NCI-H524 treated with DMSO at 0.1 percent for 48 hours (cell line): ENCODE data around the gene PPM1F.
"Not testable (repeated sequence)": the region's sequence is repeated elsewhere in the genome, so short reads cannot be mapped to it uniquely, and the experiment has no call there.

Source experiments
- DNase-seq: peaks from one replicate; lab custom pipeline; 2025; lab: John Stamatoyannopoulos, UW

The PPM1F gene

GRCh38 chr22:21939935-21940334, 12.7 kb downstream of the PPM1F start:
- DNase-seq = not testable (repeated sequence)

DNA sequence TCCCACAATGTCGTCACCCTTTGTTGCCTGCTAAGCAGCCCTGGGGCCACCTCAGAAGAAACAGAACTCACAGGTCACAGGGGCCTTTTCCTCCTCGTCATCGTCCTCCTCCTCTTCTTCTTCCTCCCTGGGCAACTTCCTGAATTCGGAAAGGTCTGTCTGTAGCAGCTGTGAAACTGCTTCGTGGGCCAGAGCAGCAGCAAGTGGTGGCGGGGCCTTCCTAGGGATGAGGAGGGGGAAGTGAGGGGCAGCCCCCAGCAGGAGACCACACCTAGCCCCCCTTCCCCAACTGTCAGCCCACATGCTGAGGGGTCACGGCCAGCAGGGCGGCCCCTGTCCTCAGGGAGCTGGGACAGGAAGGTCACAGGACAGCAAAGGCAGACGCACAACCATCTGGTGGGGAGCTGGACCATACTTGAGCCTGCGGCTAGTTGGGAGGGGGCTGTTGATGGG, 13.2 kb downstream of the PPM1F start:
- no peak for DNase-seq

DNA sequence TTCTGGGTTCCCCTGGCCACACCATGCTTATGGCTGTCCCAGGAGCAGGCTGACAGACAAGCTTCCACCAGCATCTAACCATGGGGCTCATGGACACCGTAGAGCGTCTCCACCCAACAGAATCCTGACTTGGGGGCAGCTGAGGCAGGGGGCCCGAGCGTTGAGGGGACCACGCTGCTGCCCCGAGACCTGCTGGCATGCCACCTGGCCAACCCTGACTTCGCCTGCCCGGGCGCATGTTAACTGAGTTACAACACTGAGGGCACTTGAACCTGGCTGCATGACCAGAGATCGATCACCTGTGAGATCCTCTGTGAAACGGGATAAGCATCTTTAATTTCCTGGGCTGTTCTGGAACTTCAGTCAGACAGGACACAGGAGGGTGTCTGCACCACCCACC, 13.7 kb downstream of the PPM1F start:
- no peak for DNase-seq

GRCh38 chr22:21938071-21938822, 14.4 kb downstream of the PPM1F start:
- DNase-seq = peak; percentile 76

- no peak for DNase-seq
Measured at GRCh38 chr22:21937821-21938070, 14.9 kb downstream of the PPM1F start.

GRCh38 chr22:21937041-21937820, 15.4 kb downstream of the PPM1F start:
- no peak for DNase-seq

DNA sequence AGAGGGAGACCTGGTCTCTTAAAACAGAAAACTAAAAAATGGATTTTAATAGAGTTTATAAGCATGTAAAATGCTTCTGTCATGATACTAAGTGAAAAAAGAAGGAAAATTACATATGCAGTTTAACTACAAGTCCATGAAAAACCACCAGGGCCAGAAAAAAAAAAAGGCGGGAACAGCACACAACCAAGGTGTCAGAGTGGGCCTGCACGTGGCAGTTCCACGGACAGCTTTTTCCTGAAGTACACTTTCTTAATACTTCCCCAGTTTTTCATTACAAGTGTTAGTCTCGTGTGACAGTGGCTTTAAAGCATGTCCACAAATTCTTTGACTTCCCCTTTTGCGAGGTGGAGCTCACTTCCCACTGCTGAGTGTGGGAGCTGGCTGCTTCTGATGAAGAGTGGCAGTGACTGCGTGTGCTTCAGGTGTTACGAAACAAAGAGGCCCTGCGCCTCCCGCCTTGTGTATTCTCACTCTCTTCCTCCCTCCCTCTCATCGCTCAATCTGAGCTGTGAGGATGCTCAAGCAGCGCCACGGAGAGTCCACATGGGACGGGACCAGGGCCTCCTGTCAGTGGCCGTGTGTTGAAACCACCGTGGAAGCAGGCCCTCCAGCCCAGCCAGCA, 16.4 kb downstream of the PPM1F start:
- DNase-seq = no peak

- DNase-seq = no peak
Measured at GRCh38 chr22:21933910-21934309, 18.7 kb downstream of the PPM1F start.

DNA sequence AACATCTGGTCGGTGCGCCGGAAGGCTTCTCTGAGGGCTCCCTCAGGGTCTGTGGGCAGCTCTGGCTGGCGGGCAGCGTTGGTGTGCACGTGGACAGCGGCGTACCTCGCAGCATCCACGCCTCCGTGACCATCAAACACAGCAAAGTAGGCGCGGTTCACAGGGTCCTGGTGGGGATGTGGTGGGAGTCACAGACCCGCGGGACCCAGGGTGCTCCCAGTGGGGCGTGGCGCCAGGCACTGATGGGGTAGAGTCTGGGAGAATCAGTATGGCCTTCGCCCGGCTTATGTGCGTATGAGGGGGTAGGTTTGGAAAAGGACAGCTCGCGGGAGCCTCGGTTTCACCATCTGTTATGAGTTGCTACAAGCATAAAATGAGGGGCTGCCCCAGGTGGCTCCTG, 19.2 kb downstream of the PPM1F start:
- DNase-seq = no peak

DNA sequence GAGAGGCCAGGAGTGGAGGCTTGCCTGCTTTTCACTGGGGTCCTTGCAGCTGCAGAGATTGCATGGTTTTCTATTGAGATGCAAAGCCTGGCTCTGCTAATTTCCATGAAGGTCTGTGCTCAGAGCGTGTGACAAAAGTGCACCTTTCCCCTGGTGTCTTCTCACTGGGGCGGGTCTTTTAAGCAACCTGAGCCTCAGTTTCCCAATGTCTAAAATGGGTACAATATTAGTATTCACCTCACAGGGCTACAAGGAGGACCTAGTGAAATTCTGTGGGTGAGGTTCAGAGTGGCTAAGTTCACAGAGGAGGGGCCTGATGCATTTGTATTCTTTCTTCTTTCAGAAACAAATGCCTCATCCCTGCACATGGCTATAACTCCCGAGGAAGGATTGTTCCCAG, 20.3 kb downstream of the PPM1F start:
- no peak for DNase-seq

- DNase-seq = no peak
Measured at GRCh38 chr22:21931056-21931455, 21.6 kb downstream of the PPM1F start.

DNA sequence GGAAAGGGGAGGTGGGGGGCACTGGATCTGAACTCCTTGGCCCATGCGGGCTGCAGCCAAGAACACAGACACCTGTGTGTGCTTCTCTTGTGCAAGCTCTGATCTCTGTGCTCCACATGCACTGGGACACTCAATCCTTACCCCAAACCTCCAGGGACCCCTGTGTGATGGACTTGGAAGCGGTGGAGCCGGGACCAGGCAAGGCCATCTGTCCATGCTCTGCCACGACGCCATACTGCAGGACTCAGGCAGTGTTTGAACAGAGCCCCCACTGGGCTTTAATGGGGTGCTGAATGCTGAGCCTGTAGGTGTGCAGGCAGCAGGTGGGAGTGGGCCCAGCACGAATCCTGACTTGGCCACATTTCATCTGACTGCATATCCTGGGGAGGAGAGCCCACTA, 23.4 kb downstream of the PPM1F start:
- DNase-seq = no peak

DNA sequence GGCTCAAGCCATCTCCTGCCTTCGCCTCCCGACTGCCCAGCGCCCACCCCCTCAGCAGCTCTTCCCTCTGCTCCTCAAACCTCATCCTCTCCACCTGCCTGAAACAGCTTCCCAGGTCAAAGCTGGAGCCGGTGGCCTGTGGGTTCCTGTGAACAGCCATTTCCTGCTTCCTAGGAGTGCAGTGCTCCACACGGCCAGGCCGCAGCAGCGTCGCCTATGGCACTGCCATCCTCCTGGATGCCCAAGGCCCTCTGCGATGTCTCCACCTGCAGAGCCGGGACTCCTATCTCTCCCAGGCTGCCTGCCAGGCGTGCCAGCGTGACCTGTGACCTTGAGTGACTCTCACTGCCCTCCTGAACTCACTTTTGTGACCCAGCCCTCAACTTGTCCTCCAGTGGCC, 24.6 kb downstream of the PPM1F start:
- DNase-seq = no peak

- no peak for DNase-seq
Measured at GRCh38 chr22:21927174-21927823, 25.3 kb downstream of the PPM1F start.

DNA sequence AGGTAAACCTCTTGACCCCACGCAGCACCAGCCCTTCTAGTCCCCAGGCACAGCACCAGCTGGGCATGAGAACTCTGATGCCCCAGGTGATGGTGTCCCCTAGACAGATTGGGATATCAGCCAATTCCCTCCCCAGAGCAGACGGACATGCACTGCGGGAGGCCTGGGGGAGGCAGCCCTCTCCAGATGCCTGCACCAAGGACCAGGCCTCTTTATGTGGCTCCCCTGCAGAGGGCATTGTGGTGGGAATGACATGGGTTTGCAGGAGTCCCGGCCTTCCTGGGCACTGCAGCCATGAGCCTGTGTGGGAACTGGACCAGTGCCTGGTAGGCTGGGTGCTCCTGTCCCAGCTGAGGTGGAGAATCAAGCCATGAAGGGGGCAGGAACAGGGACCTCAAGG, 25.9 kb downstream of the PPM1F start:
- peak; percentile 83 for DNase-seq

DNA sequence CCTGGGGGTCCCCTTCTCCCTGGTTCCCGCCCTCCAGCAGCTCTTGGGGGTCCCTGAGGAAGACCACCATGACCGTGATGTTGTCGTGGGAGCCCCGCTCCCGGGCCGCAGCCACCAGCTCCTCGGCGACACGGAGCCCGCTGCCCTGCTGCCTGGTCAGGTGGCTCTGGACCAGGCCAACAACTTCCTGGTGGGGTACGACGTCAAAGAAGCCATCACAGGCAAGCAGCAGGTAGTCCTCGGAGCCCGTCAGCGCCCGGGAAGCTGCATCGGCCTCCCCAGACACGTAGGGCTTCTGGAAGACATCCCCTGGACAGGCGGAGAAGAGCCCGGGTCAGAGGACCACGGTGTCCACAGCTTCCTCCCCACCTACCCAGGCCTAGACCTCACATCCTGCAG, 29.5 kb downstream of the PPM1F start:
- no peak for DNase-seq

DNA sequence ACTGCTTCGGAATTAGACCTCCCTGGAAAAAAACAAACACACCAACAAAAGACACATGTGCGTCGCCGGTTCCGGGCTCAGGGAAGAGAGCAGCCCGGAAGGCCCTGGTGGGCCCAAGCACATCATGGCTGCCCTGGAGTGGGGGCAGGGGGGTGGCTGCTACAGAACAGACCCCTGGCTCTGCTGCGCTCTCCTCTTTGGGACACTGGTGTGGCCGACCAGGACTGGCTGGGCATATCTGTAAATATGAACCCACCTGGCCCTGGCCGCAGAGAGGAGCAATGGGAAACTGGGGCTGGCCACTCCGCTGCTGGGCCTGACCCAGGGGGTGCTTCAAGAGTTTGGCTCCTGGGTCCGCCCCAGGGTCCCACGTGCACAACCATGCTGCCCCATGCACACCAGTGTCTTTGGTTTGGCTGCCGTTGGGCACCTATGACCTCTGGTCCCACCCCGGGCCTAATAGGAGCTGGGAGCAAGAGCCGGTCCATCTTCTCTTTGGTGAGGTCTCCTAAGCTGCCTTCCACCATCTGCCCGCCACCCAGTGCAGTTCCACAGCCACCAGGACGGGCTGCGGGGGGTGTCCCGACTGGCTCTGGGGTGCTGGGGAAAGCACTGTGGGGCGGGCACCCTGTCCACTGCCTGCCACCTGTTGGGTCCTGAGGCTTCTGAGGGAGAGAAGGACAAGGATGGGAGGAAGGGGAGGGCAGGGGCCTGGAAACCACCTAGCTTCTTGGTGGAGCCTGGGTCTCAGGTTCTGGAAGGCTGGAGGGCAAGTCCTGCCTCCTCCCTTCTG, 30.1 kb downstream of the PPM1F start:
- DNase-seq = no peak

DNA sequence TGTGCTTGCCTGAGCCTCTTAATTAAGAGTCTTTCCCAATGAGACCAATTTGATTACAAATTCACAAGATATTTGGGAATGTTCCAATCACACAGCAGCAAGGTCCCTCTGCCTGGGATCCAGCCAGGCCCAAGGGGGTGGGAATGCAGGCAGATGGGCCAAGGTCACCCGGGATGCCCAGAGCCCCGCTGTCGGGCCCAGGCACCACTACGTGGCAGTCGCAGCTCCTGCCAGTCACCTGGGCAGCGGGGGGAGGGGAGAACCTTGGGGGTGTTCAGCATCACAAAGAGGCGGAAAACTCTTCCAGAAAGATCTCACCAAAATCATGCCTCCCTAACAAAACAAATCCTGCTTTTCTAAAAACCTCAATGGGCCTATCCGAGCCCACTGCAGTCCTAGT, 30.9 kb downstream of the PPM1F start:
- DNase-seq = no peak

GRCh38 chr22:21921184-21921721, 31.4 kb downstream of the PPM1F start:
- no peak for DNase-seq

GRCh38 chr22:21920341-21921183, 32.1 kb downstream of the PPM1F start:
- DNase-seq = no peak
